GM12878 (cell line): ENCODE measurements around the gene SGPP2. TPM values are rescaled to one million over a fixed set of nuclear protein-coding genes. Genes with fewer than 3 reads are reported as not detected.

Source experiments
- BCL3 ChIP-seq: IDR thresholded peaks from 2 replicates; pipeline ENCODE4 v1.6.1; 2011; ENCODE audit warnings: borderline replicate concordance, low read depth, mild to moderate bottlenecking, moderate library complexity, low read length; ENCODE audit not compliant: insufficient read depth, poor library complexity, severe bottlenecking
- HDGF ChIP-seq: fragments of 450-650 bp; IDR thresholded peaks from 2 replicates; pipeline ENCODE4 v1.6.1; 2016; ENCODE audit warnings: antibody characterized with exemption
- MXI1 ChIP-seq: fragments of 150-350 bp; IDR thresholded peaks from 2 replicates; pipeline ENCODE4 v1.6.1; 2011; ENCODE audit warnings: low read depth, mild to moderate bottlenecking, inconsistent platforms, low read length, improper control_type of control experiment
- MYC ChIP-seq: IDR thresholded peaks from 2 replicates; pipeline ENCODE4 v1.6.1; 2011; ENCODE audit warnings: mild to moderate bottlenecking, low read length, moderate library complexity, inconsistent platforms; ENCODE audit not compliant: insufficient read depth, insufficient replicate concordance, insufficient read length, severe bottlenecking
- NFYA ChIP-seq: IDR thresholded peaks from 2 replicates; pipeline ENCODE4 v1.6.1; 2011; ENCODE audit warnings: low read depth, mild to moderate bottlenecking, low read length, improper control_type of control experiment, borderline replicate concordance
- PBX3 ChIP-seq: IDR thresholded peaks from 2 replicates; pipeline ENCODE4 v1.6.1; 2011; ENCODE audit warnings: mild to moderate bottlenecking, low read depth, low read length, moderate library complexity; ENCODE audit not compliant: insufficient replicate concordance
- PML ChIP-seq: IDR thresholded peaks from 2 replicates; pipeline ENCODE4 v1.6.1; 2012; ENCODE audit warnings: low read length, inconsistent platforms
- POU2F2 ChIP-seq: IDR thresholded peaks from 3 replicates; pipeline ENCODE4 v1.6.1; 2011; ENCODE audit warnings: low read depth, mild to moderate bottlenecking, low read length, borderline replicate concordance
- RELB ChIP-seq: fragments of 450-650 bp; IDR thresholded peaks from 2 replicates; pipeline ENCODE4 v1.6.1; 2017; ENCODE audit warnings: low read depth, mild to moderate bottlenecking, moderate library complexity
- SREBF1 ChIP-seq: IDR thresholded peaks from 2 replicates; pipeline ENCODE4 v1.6.1; 2012; ENCODE audit warnings: mild to moderate bottlenecking, low read length
- ZBTB40 ChIP-seq: fragments of 450-650 bp; IDR thresholded peaks from 2 replicates; pipeline ENCODE4 v1.6.1; 2016; ENCODE audit warnings: mild to moderate bottlenecking, moderate library complexity, borderline replicate concordance
- ZNF687 ChIP-seq: fragments of 450-650 bp; IDR thresholded peaks from 2 replicates; pipeline ENCODE4 v1.6.1; 2017; ENCODE audit warnings: mild to moderate bottlenecking, moderate library complexity
- polyA plus RNA-seq, 11 experiments: library from polyadenylated mRNA; depleted of rRNA in 4 of 11; unstranded in 6 of 11; stranded (reverse) in 5 of 11; fragments of >200 nt; fragmentation: Nextera tagmentation in 4 of 11; fragmentation: Illumina TruSeq in 1 of 11; extraction: Ambion mirVana in 4 of 11; extraction: Trizol in 1 of 11; gene quantifications; 1 replicate in 1 of 11; 2 replicates in 10 of 11; pipeline versions ENCODE4 v1.2.1 to v1.2.3, GENCODE V29; 2011 to 2016; ENCODE audit warnings: inconsistent platforms in 2 of 11, missing spikeins in 2 of 11, low read depth in 1 of 11
- total RNA-seq, 4 experiments: library from RNA; depleted of rRNA in 3 of 4; stranded (reverse); fragments of >200 nt in 3 of 4; fragmentation: Illumina TruSeq in 1 of 4; extraction: Trizol in 1 of 4; gene quantifications; 2 replicates each; pipeline versions ENCODE4 v1.2.1 to v1.2.3, GENCODE V29; 2013 to 2021

SGPP2 gene
- total and polyA plus RNA-seq, 10 of the 15 experiments (the other 5 are each of a cell fraction or from before 2014, with no cell fraction given): 3.5 to 84.9 (median 13.1) TPM

- TF ChIP-seq BCL3: no peak
- TF ChIP-seq SREBF1: no peak
- 0 out of 2 replicates have a peak, but pooled peaks have one; percentile 10 for TF ChIP-seq ZBTB40
- no peak for TF ChIP-seq RELB
- TF ChIP-seq POU2F2: no peak
- TF ChIP-seq PBX3: no peak
- TF ChIP-seq HDGF: 0 out of 2 replicates have a peak, but pooled peaks have one; percentile 44
- TF ChIP-seq MYC: no peak
- peak; percentile 45; the same call in 1 of the 2 replicates for TF ChIP-seq MXI1
- peak; percentile 65 for TF ChIP-seq ZNF687
- TF ChIP-seq NFYA: no peak
- TF ChIP-seq PML: no peak
Measured at GRCh38 chr2:222424729-222425671, 657 bp downstream of the SGPP2 start (continued).
